ENCODE data around the gene AHSP. TPM values are rescaled to one million over a fixed set of nuclear protein-coding genes. Genes with fewer than 3 reads are reported as not detected.

Gene AHSP
- total and polyA plus RNA-seq, 2 of the 4 experiments (the other 2 are of a cell fraction): not detected

DNA sequence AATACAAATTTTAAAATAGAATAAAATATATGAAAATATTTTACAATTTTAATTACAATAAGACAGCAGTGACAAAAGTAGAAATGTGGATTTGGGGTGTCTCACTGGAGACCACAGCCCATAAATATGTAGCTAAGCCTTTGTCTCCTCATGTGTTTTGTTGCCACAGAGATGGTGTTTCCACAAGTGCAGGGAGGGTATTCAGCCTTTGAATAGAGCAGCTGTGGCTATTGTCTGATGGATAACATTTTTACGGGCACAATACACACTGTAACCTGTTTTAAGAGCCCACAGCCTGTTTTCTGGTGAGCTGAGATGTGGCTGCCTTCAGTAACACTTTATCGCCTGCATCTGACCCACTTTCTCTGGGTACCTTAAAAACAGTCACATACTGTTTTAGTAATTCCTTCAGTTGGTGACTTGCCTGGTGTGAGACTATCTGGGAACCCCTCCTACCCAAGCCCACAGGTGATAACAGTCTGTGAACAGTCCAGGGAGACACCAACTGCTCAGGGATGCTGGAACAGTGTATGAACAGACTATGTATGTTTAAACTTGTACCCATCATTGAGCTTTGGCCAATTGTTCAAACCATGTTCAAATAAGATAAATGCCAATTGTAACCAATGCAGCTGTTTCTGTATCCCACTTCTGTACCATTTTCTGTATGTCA lies 7.8 kb upstream of the AHSP start:
- dilution Hi-C loops (cut with HindIII; ENCODE audit: low sequenced_read_pairs, unreplicated experiment) (no loop called here), intact Hi-C loops (cut with micrococcal nuclease) (no loop called here), in situ Hi-C loops (cut with MboI; ENCODE audit: low sequenced_read_pairs) (loop anchor here (25.0 kb wide), 1 partner anchor 192 kb away; a partner anchor contains a TSS)
- H3K4me2 ChIP-seq (ENCODE audit: low read depth, low read length): no peak overlapping the region
- no peak overlapping the region for H4K8ac ChIP-seq (ENCODE audit: low read depth in 2 of 2, low read length in 2 of 2)
- H3K27me3 ChIP-seq (ENCODE audit: control insufficient read depth, insufficient read depth, low read length): peaks cover 8% of the 10 kb centered on the region
- no peaks in the 10 kb centered on the region for H3K79me1 ChIP-seq (ENCODE audit: low read depth in 1 of 2, low read length in 2 of 2)
- no peak overlapping the region for H3K18ac ChIP-seq (ENCODE audit: low read depth, low read length)
- H3K36me3 ChIP-seq (ENCODE audit: control insufficient read depth, insufficient read depth, low read length): no peaks in the 10 kb centered on the region
- peaks cover 1% of the 10 kb centered on the region; the same call in 1 of the 2 replicates for H3K9me3 ChIP-seq (ENCODE audit: control insufficient read depth, insufficient read depth, low read length)
- ChIA-PET POLR2A (ENCODE audit: unreplicated experiment) (no interaction called here), CTCF (no interaction called here)
- no peak overlapping the region for H3K56ac ChIP-seq (ENCODE audit: extremely low read depth, insufficient read depth, low read length)
- no TSS peak for BruUV-seq (replicated peaks)
- H3K4ac ChIP-seq (ENCODE audit: low read depth, low read length): no peak overlapping the region
- H2AK5ac ChIP-seq (ENCODE audit: low read depth, low read length): no peak overlapping the region
- H4K20me1 ChIP-seq (ENCODE audit: insufficient read depth, low read length): no peaks in the 10 kb centered on the region
- H2BK120ac ChIP-seq (ENCODE audit: low read depth, low read length): no peak overlapping the region
- ATAC-seq (ENCODE audit: low read depth): no peak
- H2AK9ac ChIP-seq (replicated peaks; ENCODE audit: low read depth, low read length, poor library complexity): no peak overlapping the region
- H4K91ac ChIP-seq (ENCODE audit: insufficient read depth, low read depth, low read length): no peak overlapping the region
- no peak overlapping the region for H3K27ac ChIP-seq (ENCODE audit: insufficient read depth, low read length)
- H3K4me1 ChIP-seq (ENCODE audit: control insufficient read depth, insufficient read depth, low read length): no peaks in the 10 kb centered on the region
- H3K23ac ChIP-seq (ENCODE audit: low read depth, low read length): no peak overlapping the region
- H3K9ac ChIP-seq (ENCODE audit: low read depth, low read length): no peak overlapping the region
- no peak overlapping the region for H3K4me3 ChIP-seq (ENCODE audit: insufficient read depth, low read depth, low read length)
- no peak overlapping the region for H2BK15ac ChIP-seq (ENCODE audit: low read depth, low read length)
- no peak overlapping the region for H3K14ac ChIP-seq (replicated peaks; ENCODE audit: low read depth, low read length)
- WGBS, 2 experiments (ENCODE audit: extremely low coverage in 2 of 2, insufficient read length in 1 of 2): no CpG with 5 or more reads among the region's 2 CpGs
- no peak overlapping the region for H2AFZ ChIP-seq (replicated peaks; ENCODE audit: low read length, poor library complexity)
- DNase-seq: no peak
- no peaks in the 10 kb centered on the region for H3K9me1 ChIP-seq (ENCODE audit: insufficient read depth, low read length)
- TF ChIP-seq, protein P1, sequence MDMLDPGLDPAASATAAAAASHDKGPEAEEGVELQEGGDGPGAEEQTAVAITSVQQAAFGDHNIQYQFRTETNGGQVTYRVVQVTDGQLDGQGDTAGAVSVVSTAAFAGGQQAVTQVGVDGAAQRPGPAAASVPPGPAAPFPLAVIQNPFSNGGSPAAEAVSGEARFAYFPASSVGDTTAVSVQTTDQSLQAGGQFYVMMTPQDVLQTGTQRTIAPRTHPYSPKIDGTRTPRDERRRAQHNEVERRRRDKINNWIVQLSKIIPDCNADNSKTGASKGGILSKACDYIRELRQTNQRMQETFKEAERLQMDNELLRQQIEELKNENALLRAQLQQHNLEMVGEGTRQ (IDR thresholded peaks at IDR 0.05; ENCODE audit: low read depth, low read length): no peak
- TF ChIP-seq CEBPB (IDR thresholded peaks at IDR 0.05; ENCODE audit: low read depth, low read length): no peak
- TF ChIP-seq MAZ (IDR thresholded peaks at IDR 0.05; ENCODE audit: borderline replicate concordance, low read depth, low read length): no peak
- TF ChIP-seq, protein P2, sequence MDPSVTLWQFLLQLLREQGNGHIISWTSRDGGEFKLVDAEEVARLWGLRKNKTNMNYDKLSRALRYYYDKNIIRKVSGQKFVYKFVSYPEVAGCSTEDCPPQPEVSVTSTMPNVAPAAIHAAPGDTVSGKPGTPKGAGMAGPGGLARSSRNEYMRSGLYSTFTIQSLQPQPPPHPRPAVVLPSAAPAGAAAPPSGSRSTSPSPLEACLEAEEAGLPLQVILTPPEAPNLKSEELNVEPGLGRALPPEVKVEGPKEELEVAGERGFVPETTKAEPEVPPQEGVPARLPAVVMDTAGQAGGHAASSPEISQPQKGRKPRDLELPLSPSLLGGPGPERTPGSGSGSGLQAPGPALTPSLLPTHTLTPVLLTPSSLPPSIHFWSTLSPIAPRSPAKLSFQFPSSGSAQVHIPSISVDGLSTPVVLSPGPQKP (IDR thresholded peaks at IDR 0.05; ENCODE audit: borderline replicate concordance, low read depth, low read length): no peak
- TF ChIP-seq RCOR1 (IDR thresholded peaks at IDR 0.05; ENCODE audit: insufficient replicate concordance, low read length): no peak
- no peak for TF ChIP-seq RFX5 (IDR thresholded peaks at IDR 0.05; ENCODE audit: low read depth, low read length)
- no peak for TF ChIP-seq RAD21 (IDR thresholded peaks at IDR 0.05; ENCODE audit: low read length)
- no peak for TF ChIP-seq MXI1 (IDR thresholded peaks at IDR 0.05; ENCODE audit: borderline replicate concordance, low read depth, low read length)
- TF ChIP-seq, protein P3, sequence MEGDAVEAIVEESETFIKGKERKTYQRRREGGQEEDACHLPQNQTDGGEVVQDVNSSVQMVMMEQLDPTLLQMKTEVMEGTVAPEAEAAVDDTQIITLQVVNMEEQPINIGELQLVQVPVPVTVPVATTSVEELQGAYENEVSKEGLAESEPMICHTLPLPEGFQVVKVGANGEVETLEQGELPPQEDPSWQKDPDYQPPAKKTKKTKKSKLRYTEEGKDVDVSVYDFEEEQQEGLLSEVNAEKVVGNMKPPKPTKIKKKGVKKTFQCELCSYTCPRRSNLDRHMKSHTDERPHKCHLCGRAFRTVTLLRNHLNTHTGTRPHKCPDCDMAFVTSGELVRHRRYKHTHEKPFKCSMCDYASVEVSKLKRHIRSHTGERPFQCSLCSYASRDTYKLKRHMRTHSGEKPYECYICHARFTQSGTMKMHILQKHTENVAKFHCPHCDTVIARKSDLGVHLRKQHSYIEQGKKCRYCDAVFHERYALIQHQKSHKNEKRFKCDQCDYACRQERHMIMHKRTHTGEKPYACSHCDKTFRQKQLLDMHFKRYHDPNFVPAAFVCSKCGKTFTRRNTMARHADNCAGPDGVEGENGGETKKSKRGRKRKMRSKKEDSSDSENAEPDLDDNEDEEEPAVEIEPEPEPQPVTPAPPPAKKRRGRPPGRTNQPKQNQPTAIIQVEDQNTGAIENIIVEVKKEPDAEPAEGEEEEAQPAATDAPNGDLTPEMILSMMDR (conservative IDR thresholded peaks at IDR 0.05; ENCODE audit: low read depth, low read length): no peak
- no peak for TF ChIP-seq MAFK (IDR thresholded peaks at IDR 0.05; ENCODE audit: low read depth, low read length)
- no peak for TF ChIP-seq CHD1 (IDR thresholded peaks at IDR 0.05; ENCODE audit: low read depth, low read length)
- no peak for TF ChIP-seq POLR2A (IDR thresholded peaks at IDR 0.05; ENCODE audit: low read depth, low read length)
- no peak for TF ChIP-seq FOS (IDR thresholded peaks at IDR 0.05; ENCODE audit: low read depth, low read length)
- no peak for TF ChIP-seq SMC3 (IDR thresholded peaks at IDR 0.05; ENCODE audit: low read depth, low read length)
- TF ChIP-seq BHLHE40 (IDR thresholded peaks at IDR 0.05; ENCODE audit: low read depth, low read length): no peak
- TF ChIP-seq NFE2L2 (IDR thresholded peaks at IDR 0.05; ENCODE audit: low read depth, low read length): no peak
- H2BK20ac ChIP-seq (ENCODE audit: low read depth, low read length): no peak overlapping the region
- H4K5ac ChIP-seq (ENCODE audit: low read depth, low read length): no peak overlapping the region
- H2BK5ac ChIP-seq (ENCODE audit: low read depth, low read length, poor library complexity, severe bottlenecking): no peak overlapping the region
